Ascending aorta (tissue), 2 donors: ENCODE results near the gene DDAH1. TPM values are rescaled to one million over a fixed set of nuclear protein-coding genes. Genes with fewer than 3 reads are reported as not detected.

Source experiments
- DNase-seq, 2 donors: peaks; one replicate each; pipeline ENCODE4 v3.0.0-alpha.2; 2019; ENCODE audit warnings: low spot score in 2 of 2
- H3K27ac ChIP-seq, 2 donors: fragments of 200-600 bp; sonication (generic); one replicate each; pipeline ENCODE4 v1.5.1; 2016 to 2017; ENCODE audit warnings: mild to moderate bottlenecking in 1 of 2
- H3K27me3 ChIP-seq: fragments of 200-600 bp; sonication (generic); one replicate; pipeline ENCODE4 v1.5.1; 2017
- H3K36me3 ChIP-seq, 2 donors: fragments of 200-600 bp; sonication (generic); one replicate each; pipeline ENCODE4 v1.5.1; 2016
- H3K4me1 ChIP-seq, 2 donors: fragments of 200-600 bp; sonication (generic); one replicate each; pipeline ENCODE4 v1.5.1; 2016 to 2017; ENCODE audit warnings: mild to moderate bottlenecking in 1 of 2
- H3K4me3 ChIP-seq, 2 donors: fragments of 200-600 bp; sonication (generic); one replicate each; pipeline ENCODE4 v1.5.1; 2016 to 2017; ENCODE audit warnings: mild to moderate bottlenecking in 1 of 2
- H3K9me3 ChIP-seq, 2 donors: fragments of 200-600 bp; sonication (generic); one replicate each; pipeline ENCODE4 v1.5.1; 2016
- CTCF ChIP-seq, 3 experiments: fragments of 200-600 bp in 2 of 3; fragments of 450-650 bp in 1 of 3; sonication (generic) in 2 of 3; IDR thresholded peaks; one replicate each; pipeline ENCODE4 v1.5.1; 2016 to 2019; ENCODE audit warnings: antibody characterized with exemption in 3 of 3, mild to moderate bottlenecking in 1 of 3, moderate library complexity in 1 of 3
- intact Hi-C: fragments of 100-400 bp; cut with DNase I; formaldehyde crosslinking; loops from one replicate; pipeline ENCODE4 v1.15.1; 2023
- total RNA-seq: library from RNA; depleted of rRNA; stranded (reverse); fragments of >200 nt; gene quantifications from one replicate; pipeline ENCODE4 v1.1.0, GENCODE V29; 2016

DDAH1 gene
- total RNA-seq, 1 donor from 2014 or later: 8.5 TPM

GRCh38 chr1:85488126-85488525 lies 23.2 kb upstream of the DDAH1 start:
- Histone ChIP-seq H3K4me3 (no peak overlapping the region), H3K4me1 (no peaks in the 10 kb centered on the region), H3K27me3 (no peaks in the 10 kb centered on the region), H3K9me3 (no peaks in the 10 kb centered on the region), H3K36me3 (no peaks in the 10 kb centered on the region), H3K27ac (no peak overlapping the region)
- DNase-seq: no peak
- no peak for TF ChIP-seq CTCF (IDR thresholded peaks at IDR 0.05)
- intact Hi-C loops: no loop called here

GRCh38 chr1:85485516-85485915 lies 20.6 kb upstream of the DDAH1 start:
- DNase-seq: no peak
- Histone ChIP-seq H3K36me3 (no peaks in the 10 kb centered on the region), H3K27ac (no peak overlapping the region), H3K9me3 (no peaks in the 10 kb centered on the region), H3K4me1 (no peaks in the 10 kb centered on the region), H3K4me3 (no peak overlapping the region), H3K27me3 (no peaks in the 10 kb centered on the region)
- TF ChIP-seq CTCF (IDR thresholded peaks at IDR 0.05): no peak
- intact Hi-C loops: no loop called here

- Histone ChIP-seq H3K27me3 (no peaks in the 10 kb centered on the region), H3K36me3 (no peaks in the 10 kb centered on the region), H3K27ac (no peak overlapping the region), H3K4me3 (no peak overlapping the region), H3K4me1 (no peaks in the 10 kb centered on the region), H3K9me3 (no peaks in the 10 kb centered on the region)
- DNase-seq: no peak
- intact Hi-C loops: no loop called here
- no peak for TF ChIP-seq CTCF (IDR thresholded peaks at IDR 0.05)
These were observed 19.8 kb upstream of the DDAH1 start for GRCh38 chr1:85484716-85485115.

- no peak for DNase-seq
- H3K27me3 ChIP-seq: no peaks in the 10 kb centered on the region
- no peaks in the 10 kb centered on the region for H3K36me3 ChIP-seq
- H3K27ac ChIP-seq: no peak overlapping the region
- intact Hi-C loops: no loop called here
- no peak overlapping the region for H3K4me3 ChIP-seq
- TF ChIP-seq CTCF (IDR thresholded peaks at IDR 0.05): no peak
- no peaks in the 10 kb centered on the region for H3K4me1 ChIP-seq
- no peaks in the 10 kb centered on the region for H3K9me3 ChIP-seq
These were observed 19.3 kb upstream of the DDAH1 start for GRCh38 chr1:85484264-85484663.

- intact Hi-C loops: no loop called here
- Histone ChIP-seq H3K27ac (no peak overlapping the region), H3K4me3 (no peak overlapping the region), H3K9me3 (no peaks in the 10 kb centered on the region), H3K36me3 (peaks cover 0 to 4% of the 10 kb centered on the region in 2 donors), H3K4me1 (no peaks in the 10 kb centered on the region), H3K27me3 (no peaks in the 10 kb centered on the region)
- no peak for TF ChIP-seq CTCF (IDR thresholded peaks at IDR 0.05)
- no peak for DNase-seq
These were observed 16.7 kb upstream of the DDAH1 start for GRCh38 chr1:85481688-85482087.

- no peak overlapping the region for H3K4me3 ChIP-seq
- no peaks in the 10 kb centered on the region for H3K9me3 ChIP-seq
- H3K4me1 ChIP-seq: no peaks in the 10 kb centered on the region
- TF ChIP-seq CTCF (IDR thresholded peaks at IDR 0.05): no peak
- no peaks in the 10 kb centered on the region for H3K27me3 ChIP-seq
- DNase-seq: no peak
- peaks cover 0 to 9% of the 10 kb centered on the region in 2 donors for H3K36me3 ChIP-seq
- H3K27ac ChIP-seq: no peak overlapping the region
- intact Hi-C loops: no loop called here
These were observed 15.6 kb upstream of the DDAH1 start for GRCh38 chr1:85480566-85480965.
